Breast epithelium (tissue), 3 donors: ENCODE measurements around the gene HSDL2.

Source experiments
- POLR2A ChIP-seq: fragments of 450-650 bp; IDR thresholded peaks from one replicate; pipeline ENCODE4 v1.6.1; 2016; ENCODE audit warnings: antibody characterized with exemption, mild to moderate bottlenecking, moderate library complexity
- POLR2AphosphoS5 ChIP-seq, 3 donors: sonication (generic); formaldehyde crosslinking; IDR thresholded peaks; one replicate each; pipeline ENCODE4 v1.6.1; 2017; ENCODE audit warnings: antibody characterized with exemption in 3 of 3
- TF ChIP-seq, protein P1 (sequence below), 3 donors: fragments of 450-650 bp; IDR thresholded peaks; one replicate each; pipeline ENCODE4 v1.5.1; 2016 to 2017; ENCODE audit warnings: antibody characterized with exemption in 3 of 3, mild to moderate bottlenecking in 3 of 3, moderate library complexity in 3 of 3

- TF ChIP-seq, protein P1, sequence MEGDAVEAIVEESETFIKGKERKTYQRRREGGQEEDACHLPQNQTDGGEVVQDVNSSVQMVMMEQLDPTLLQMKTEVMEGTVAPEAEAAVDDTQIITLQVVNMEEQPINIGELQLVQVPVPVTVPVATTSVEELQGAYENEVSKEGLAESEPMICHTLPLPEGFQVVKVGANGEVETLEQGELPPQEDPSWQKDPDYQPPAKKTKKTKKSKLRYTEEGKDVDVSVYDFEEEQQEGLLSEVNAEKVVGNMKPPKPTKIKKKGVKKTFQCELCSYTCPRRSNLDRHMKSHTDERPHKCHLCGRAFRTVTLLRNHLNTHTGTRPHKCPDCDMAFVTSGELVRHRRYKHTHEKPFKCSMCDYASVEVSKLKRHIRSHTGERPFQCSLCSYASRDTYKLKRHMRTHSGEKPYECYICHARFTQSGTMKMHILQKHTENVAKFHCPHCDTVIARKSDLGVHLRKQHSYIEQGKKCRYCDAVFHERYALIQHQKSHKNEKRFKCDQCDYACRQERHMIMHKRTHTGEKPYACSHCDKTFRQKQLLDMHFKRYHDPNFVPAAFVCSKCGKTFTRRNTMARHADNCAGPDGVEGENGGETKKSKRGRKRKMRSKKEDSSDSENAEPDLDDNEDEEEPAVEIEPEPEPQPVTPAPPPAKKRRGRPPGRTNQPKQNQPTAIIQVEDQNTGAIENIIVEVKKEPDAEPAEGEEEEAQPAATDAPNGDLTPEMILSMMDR (IDR thresholded peaks at IDR 0.05), result no peak
- TF ChIP-seq POLR2AphosphoS5 (IDR thresholded peaks at IDR 0.05) (no peak), POLR2A (no peak)
These were observed 4.5 kb upstream of the HSDL2 start for GRCh38 chr9:112375361-112375760.
